Mucosa of descending colon (tissue), 3 donors: ENCODE results near the gene PXDN. TPM values are rescaled to one million over a fixed set of nuclear protein-coding genes. Genes with fewer than 3 reads are reported as not detected.
A peak's percentile ranks its signal among the peaks of the same experiment; 100 is the strongest.

Experiments used
- ATAC-seq: fragments of 200-7000 bp; cut with Tn5 transposase; one replicate; pipeline ENCODE4 v1.9.1; 2020; ENCODE audit warnings: mild to moderate bottlenecking, moderate library complexity
- DNase-seq, 3 donors: peaks; one replicate each; pipeline ENCODE4 v3.0.0-alpha.2; 2020
- H3K36me3 ChIP-seq: fragments of 200-600 bp; one replicate; pipeline ENCODE4 v1.8.0; 2021; ENCODE audit warnings: low read depth, mild to moderate bottlenecking
- H3K4me1 ChIP-seq: fragments of 200-600 bp; one replicate; pipeline ENCODE4 v1.8.0; 2021; ENCODE audit warnings: low read depth, mild to moderate bottlenecking
- H3K4me3 ChIP-seq: fragments of 200-600 bp; one replicate; pipeline ENCODE4 v1.8.0; 2021; ENCODE audit warnings: mild to moderate bottlenecking
- H3K9me3 ChIP-seq: fragments of 200-600 bp; one replicate; pipeline ENCODE4 v1.8.0; 2021; ENCODE audit warnings: mild to moderate bottlenecking
- CTCF ChIP-seq: fragments of 200-600 bp; IDR thresholded peaks from one replicate; pipeline ENCODE4 v1.8.0; 2022; ENCODE audit warnings: antibody characterized with exemption, mild to moderate bottlenecking
- intact Hi-C, 2 donors: fragments of 100-400 bp; cut with DNase I in 1 of 2; cut with micrococcal nuclease in 1 of 2; formaldehyde crosslinking; loops; one replicate each; pipeline versions ENCODE4 v1.11.0 to v1.11.1; 2022; cut with DNase I, micrococcal nuclease
- total RNA-seq, 3 donors: library from RNA; stranded (reverse); fragmentation: NEBNext Ultra II Directional in 2 of 3; extraction: Animal tissue kit (Norgen Biotek cat#: 25700) in 2 of 3; gene quantifications; one replicate each; pipeline versions ENCODE4 v1.2.1 to v1.2.4, GENCODE V29; 2021 to 2023
- donor health status: DM: no; HTN: no; CAD: no; lungs with moderate emphysema.
- donor health status: DM: no; HTN: no; CAD: no.
- donor health status: DM: no; HTN: yes; CAD: no.

Gene PXDN
- total RNA-seq, 3 donors from 2014 or later = 9.3 to 52.4 (median 11.9) TPM

- Histone ChIP-seq H3K9me3 (no peaks in the 10 kb centered on the region), H3K4me3 (no peak overlapping the region), H3K4me1 (peaks cover 3% of the 10 kb centered on the region), H3K36me3 (no peaks in the 10 kb centered on the region)
- ATAC-seq (no peak), DNase-seq (peak in 1 of 3 donors; percentile 1)
- TF ChIP-seq CTCF = no peak
- intact Hi-C loops = loop anchor here in 1 of 2 donors (10.0 kb wide), 2 partner anchors 65 to 145 kb away; no protein-coding TSS in a partner anchor
Measured at GRCh38 chr2:1739961-1740715, 4.2 kb downstream of the PXDN start.

- H3K4me3 ChIP-seq = no peak overlapping the region
- no peaks in the 10 kb centered on the region for H3K9me3 ChIP-seq
- DNase-seq (peak in 1 of 3 donors; percentile 0), ATAC-seq (no peak)
- intact Hi-C loops = no loop called here
- H3K4me1 ChIP-seq = peaks cover 3% of the 10 kb centered on the region
- TF ChIP-seq CTCF = no peak
- H3K36me3 ChIP-seq = no peaks in the 10 kb centered on the region
Measured at GRCh38 chr2:1739322-1739957, 4.9 kb downstream of the PXDN start.

- H3K9me3 ChIP-seq = no peaks in the 10 kb centered on the region
- intact Hi-C loops = no loop called here
- no peak overlapping the region for H3K4me3 ChIP-seq
- no peaks in the 10 kb centered on the region for H3K36me3 ChIP-seq
- peaks cover 3% of the 10 kb centered on the region for H3K4me1 ChIP-seq
- no peak for TF ChIP-seq CTCF
- DNase-seq = peak in 1 of 3 donors; percentile 3
- ATAC-seq = no peak
Measured at GRCh38 chr2:1738646-1739302, 5.5 kb downstream of the PXDN start.

- Histone ChIP-seq H3K9me3 (no peaks in the 10 kb centered on the region), H3K4me1 (peaks cover 3% of the 10 kb centered on the region), H3K36me3 (no peaks in the 10 kb centered on the region), H3K4me3 (no peak overlapping the region)
- intact Hi-C loops = no loop called here
- ATAC-seq (no peak), DNase-seq (no peak)
- TF ChIP-seq CTCF = no peak
Measured at GRCh38 chr2:1738163-1738562, 6.2 kb downstream of the PXDN start.

- no peaks in the 10 kb centered on the region for H3K4me1 ChIP-seq
- TF ChIP-seq CTCF = no peak
- intact Hi-C loops = no loop called here
- DNase-seq (peak in 1 of 3 donors; percentile 21), ATAC-seq (peak; percentile 25)
- no peaks in the 10 kb centered on the region for H3K9me3 ChIP-seq
- no peaks in the 10 kb centered on the region for H3K36me3 ChIP-seq
- H3K4me3 ChIP-seq = no peak overlapping the region
Measured at GRCh38 chr2:1736997-1737480, 7.3 kb downstream of the PXDN start.
